Activated CD8-positive, alpha-beta memory T cell treated with anti-CD3 and anti-CD28 coated beads, Interleukin-2, amount 50 U/mL, for 1 hour (primary cell): Measurements from ENCODE around the gene PAN3.
"Not testable (repeated sequence)": the region's sequence is repeated elsewhere in the genome, so short reads cannot be mapped to it uniquely, and the experiment has no call there.

ENCODE experiments used
- DNase-seq: peaks from one replicate; pipeline ENCODE4 v3.0.0-alpha.2; 2020; ENCODE audit errors: extremely low read depth

PAN3 gene, protein sequence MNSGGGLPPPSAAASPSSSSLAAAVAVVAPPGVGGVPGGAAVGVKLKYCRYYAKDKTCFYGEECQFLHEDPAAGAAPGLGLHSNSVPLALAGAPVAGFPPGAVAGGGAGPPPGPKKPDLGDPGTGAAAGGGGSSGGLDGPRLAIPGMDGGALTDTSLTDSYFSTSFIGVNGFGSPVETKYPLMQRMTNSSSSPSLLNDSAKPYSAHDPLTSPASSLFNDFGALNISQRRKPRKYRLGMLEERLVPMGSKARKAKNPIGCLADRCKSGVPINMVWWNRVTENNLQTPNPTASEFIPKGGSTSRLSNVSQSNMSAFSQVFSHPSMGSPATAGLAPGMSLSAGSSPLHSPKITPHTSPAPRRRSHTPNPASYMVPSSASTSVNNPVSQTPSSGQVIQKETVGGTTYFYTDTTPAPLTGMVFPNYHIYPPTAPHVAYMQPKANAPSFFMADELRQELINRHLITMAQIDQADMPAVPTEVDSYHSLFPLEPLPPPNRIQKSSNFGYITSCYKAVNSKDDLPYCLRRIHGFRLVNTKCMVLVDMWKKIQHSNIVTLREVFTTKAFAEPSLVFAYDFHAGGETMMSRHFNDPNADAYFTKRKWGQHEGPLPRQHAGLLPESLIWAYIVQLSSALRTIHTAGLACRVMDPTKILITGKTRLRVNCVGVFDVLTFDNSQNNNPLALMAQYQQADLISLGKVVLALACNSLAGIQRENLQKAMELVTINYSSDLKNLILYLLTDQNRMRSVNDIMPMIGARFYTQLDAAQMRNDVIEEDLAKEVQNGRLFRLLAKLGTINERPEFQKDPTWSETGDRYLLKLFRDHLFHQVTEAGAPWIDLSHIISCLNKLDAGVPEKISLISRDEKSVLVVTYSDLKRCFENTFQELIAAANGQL

DNA sequence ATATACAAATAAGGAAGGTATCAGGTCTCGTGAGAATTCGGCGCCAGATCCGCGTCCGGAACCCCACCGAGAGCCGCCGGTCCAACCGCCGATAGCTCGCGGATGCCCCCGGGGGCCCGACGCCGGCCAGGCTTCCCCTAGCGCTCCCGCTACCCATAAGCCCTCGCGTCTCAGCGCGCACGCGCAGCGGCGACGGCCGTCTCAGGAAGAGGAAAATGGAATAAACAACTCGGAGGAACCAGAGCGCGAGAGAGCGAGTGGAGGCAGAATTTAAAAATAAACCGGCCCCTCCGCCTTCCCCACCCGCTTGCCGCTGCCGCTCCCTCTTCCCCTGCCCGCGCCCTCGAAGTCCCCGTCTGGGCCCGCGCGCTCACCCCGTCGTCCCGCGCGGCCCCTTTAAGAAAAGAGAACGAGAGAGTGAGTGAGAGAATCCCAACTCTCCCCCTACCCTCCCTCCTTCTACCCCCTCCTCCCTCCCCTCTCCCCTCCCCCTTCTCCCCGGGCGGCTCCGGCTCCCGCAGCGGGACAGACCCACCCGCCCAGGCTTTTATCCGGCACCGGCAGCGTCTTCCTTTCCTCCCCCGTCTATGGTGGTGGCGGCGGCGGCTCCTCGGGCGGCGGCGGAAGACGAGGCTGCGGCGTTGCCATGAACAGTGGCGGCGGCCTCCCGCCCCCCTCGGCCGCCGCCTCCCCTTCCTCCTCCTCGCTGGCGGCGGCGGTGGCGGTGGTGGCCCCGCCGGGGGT, at the start of gene PAN3:
Gene PAN3 (plus strand): TSS at position 534 of the 744 bp plus-strand sequence. CDS start 113 bp downstream, at position 647.
- peak; percentile 73 for DNase-seq

- DNase-seq, result no peak
Observed at GRCh38 chr13:28089065-28089464, 49.3 kb upstream of the PAN3 start.

DNA sequence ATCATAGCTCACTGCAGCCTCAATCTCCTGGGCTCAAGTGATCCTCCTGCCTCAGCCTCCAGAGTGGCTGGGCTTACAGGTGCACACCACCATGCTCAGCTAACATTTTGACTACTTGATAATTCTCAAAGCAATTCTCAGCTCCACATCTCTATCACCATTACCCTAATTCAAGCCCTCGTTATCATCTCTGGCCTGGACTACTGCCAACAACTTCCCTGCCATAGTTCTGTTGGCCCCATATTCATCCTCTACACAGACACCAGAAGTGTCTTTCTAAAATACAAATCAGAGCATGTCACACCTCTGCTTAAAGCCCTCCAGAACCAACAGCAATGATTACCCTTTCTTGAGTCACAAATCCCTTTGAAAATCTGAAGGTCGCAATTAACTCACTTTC, 45.9 kb upstream of the PAN3 start:
- no peak for DNase-seq

- DNase-seq, result no peak
Observed at GRCh38 chr13:28093881-28094280, 44.5 kb upstream of the PAN3 start.

GRCh38 chr13:28094306-28094705, 44.0 kb upstream of the PAN3 start:
- no peak for DNase-seq

DNA sequence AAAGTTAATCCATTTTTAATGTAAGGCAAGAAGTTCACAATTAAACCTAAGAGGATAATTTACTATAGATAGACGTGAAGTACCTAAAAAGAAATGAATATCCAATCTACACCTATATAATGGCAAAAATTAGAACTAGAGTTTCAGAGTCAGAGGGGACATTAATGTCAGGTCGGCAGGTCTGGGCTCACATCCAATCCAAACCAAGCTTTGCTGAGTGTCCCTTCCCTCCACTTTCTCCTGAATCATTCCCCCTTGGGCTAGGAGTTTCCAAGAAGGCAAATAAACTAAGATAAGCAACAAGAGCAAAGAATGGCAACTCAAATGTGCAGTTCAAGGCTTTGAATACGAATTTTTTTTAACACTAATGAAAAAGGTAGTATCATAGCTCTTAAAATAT, 40.8 kb upstream of the PAN3 start:
- DNase-seq, result no peak

DNA sequence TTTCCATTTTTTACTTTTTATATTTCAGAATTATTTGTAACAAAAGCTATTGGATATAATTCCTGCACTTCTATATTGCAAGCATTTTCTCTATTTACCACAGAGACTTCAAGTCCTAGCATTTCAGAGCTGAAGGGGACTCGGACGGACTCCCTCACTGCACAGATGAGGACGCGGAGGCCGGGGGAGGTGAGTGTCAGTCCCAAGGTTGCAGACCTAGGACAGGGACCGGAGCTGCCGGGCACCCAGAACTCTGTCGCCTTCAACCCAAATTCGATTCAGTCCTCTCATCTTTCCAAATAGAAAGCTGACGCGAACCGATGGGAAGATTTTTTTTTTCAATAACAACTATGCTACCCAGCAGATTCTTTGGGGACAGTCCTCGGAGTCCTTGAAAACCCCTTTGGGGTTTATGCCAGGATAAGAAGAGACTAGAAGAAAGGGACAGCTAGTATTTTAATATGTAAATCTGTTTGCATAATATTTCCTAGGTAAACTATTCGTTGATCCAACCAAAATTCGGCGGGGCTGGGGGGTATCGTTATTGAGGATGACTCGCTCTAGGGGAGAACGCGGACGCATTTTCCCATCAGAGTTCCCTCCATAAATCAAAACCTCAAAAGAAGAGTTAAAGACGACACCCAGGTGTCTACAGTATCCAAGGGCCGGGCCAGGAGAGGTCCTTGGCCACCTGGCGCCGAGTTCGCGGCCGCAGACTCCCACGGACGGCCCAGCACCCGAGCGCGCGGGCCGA, 38.8 kb upstream of the PAN3 start:
- no peak for DNase-seq

GRCh38 chr13:28100150-28101121, 37.9 kb upstream of the PAN3 start, which contains the start of gene FLT3:
FLT3 (minus strand) TSS chr13:28100576; CDS start chr13:28100510, 66 bp downstream.
- no peak for DNase-seq

DNA sequence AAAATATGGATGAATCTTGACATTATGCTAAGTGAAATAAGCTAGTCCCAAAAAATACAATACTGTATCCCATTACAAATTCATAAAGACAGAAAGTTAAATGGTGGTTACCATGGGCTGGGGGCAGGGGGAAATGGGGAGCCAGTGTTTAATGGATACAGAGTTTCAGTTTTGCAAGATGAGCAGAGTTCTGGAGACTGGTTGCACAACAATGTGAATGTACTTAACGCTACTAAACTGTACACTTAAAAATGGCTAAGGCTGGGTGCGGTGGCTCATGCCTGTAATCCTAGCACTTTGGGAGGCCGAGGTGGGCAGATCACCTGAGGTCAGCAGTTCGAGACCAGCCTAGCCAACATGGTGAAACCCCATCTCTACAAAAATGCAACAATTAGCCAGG, 36.5 kb upstream of the PAN3 start:
- not testable (repeated sequence) for DNase-seq

DNA sequence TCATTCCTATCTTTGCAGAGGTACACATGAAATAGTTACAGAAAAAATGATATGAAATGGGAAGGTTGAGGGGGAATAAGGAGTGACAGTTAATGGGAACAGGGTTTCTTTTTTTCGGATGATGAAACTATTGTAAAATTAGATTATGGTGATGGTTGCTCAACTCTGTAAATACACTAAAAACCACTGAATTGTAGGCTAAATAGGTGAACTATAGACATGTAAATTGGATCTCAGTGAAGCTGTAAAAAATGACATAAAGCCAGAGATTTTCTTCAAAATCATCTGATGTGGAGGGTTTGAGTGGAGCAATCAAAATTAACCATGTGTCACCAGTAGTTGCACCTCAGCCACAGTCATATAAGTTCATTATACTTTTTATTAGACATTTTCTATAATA, 31.4 kb upstream of the PAN3 start:
- no peak for DNase-seq

- DNase-seq, result no peak
Observed at GRCh38 chr13:28110414-28110813, 27.9 kb upstream of the PAN3 start.

- DNase-seq, result no peak
Observed at GRCh38 chr13:28116736-28117135, 21.6 kb upstream of the PAN3 start.

GRCh38 chr13:28117689-28118377, 20.5 kb upstream of the PAN3 start:
- no peak for DNase-seq

GRCh38 chr13:28120317-28120716, 18.0 kb upstream of the PAN3 start:
- DNase-seq, result no peak

- no peak for DNase-seq
Observed at GRCh38 chr13:28121224-28121623, 17.1 kb upstream of the PAN3 start.

DNA sequence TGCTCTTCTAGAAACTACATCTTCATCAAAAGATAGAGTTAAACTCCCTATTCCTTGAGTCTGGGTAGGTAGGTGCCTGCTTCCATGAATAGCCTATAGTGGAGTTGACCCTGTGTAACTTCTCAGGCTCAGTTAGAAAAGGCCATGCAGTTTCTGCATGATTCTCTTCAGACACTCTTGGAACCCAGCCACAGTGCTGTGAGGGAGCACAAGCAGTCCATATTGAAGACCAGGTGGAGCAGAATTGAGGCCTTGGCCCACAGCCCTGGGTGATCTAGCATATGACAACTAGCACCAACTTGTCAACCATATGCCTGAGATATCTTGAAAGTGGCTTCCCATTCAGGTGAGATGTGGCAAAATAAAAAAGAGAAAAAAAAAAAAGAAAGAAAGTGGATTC, 10.3 kb upstream of the PAN3 start:
- DNase-seq, result no peak

DNA sequence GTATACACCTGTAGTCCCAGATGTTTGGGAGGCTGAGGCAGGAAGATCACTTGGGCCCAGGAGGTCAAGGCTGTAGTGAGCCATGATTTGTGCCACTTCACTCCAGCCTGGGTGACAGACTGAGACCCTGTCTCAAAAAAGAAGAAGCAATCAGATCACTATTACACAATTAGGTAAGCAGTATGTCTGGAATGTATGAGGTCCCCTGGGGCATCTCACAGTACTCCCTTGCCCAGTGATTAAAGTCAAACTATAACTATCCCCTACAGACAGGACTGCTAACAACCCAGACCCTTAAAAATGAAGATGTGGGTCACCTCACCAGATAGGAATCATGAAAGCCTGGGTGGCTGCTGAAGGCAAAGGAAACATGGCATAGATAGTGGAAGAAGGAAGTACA, 9.4 kb upstream of the PAN3 start:
- no peak for DNase-seq

DNA sequence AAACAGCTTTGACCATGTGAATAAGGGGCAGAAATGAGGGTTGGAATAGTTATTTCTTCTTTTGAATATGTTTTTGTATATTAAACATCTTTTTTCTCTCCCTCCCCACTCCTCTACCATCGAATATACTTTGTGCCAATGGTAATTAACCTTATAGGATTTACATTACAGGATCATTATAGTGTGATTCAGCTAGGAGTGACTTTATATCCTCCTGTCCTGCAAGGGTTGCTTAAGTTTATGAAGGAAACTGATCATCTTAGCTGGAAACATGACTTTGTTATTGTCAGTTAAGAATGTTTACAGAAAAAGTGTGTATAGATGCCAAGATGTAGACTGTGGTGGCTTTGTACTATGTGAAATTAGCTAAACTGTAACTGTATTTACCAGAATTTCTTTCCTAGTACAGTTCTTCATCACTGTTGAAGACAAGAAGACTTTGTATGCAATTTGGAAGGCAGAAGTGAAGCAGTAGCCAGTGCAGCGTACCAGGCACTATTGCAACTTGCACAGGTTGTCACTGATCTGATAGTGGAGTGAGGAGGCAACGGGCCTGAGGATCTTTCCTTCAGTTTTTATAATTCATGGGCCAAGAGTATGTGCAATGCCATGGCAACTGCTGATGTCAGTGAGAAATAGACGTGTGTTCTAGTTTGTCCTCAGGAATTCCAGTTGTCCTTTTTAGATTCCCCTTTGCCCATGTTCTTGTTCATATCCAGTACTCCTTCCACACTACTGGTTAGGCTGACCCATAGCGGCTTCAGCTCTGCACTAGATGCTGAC, 8.2 kb upstream of the PAN3 start:
- DNase-seq, result no peak

- no peak for DNase-seq
Observed at GRCh38 chr13:28131646-28132045, 6.7 kb upstream of the PAN3 start.
